OCI-LY1 (cell line): Measurements from ENCODE around the gene MAGI2.
"Not testable (repeated sequence)": the region's sequence is repeated elsewhere in the genome, so short reads cannot be mapped to it uniquely, and the experiment has no call there.

Experiments used
- H2AFZ ChIP-seq: fragments of 200-600 bp; sonication (generic), shearing (Covaris generic); 2 replicates; pipeline ENCODE4 v1.6.0; 2014; ENCODE audit warnings: antibody characterized with exemption, mild to moderate bottlenecking, low read length
- H3F3A ChIP-seq: fragments of 200-600 bp; sonication (generic), shearing (Covaris generic); 2 replicates; pipeline ENCODE4 v1.6.0; 2014; ENCODE audit warnings: mild to moderate bottlenecking, antibody characterized with exemption, low read length, moderate library complexity; ENCODE audit not compliant: insufficient read depth
- H3K27ac ChIP-seq: fragments of 200-600 bp; sonication (generic); 2 replicates; pipeline ENCODE4 v1.5.1; 2014; ENCODE audit warnings: low read length, mixed run types, mild to moderate bottlenecking, low read depth; ENCODE audit not compliant: poor library complexity, severe bottlenecking
- H3K27me3 ChIP-seq: fragments of 200-600 bp; sonication (generic); 2 replicates; pipeline ENCODE4 v1.6.0; 2014; ENCODE audit warnings: antibody characterized with exemption, mild to moderate bottlenecking, low read length, moderate library complexity; ENCODE audit not compliant: insufficient read depth
- H3K36me3 ChIP-seq: fragments of 200-600 bp; sonication (generic); 2 replicates; pipeline ENCODE4 v1.6.1; 2014; ENCODE audit warnings: mild to moderate bottlenecking, antibody characterized with exemption, low read length, moderate library complexity, mixed read lengths; ENCODE audit not compliant: insufficient read depth
- H3K4me1 ChIP-seq: fragments of 200-600 bp; sonication (generic); 2 replicates; pipeline ENCODE4 v1.5.1; 2014; ENCODE audit warnings: mild to moderate bottlenecking, low read length, moderate library complexity; ENCODE audit not compliant: insufficient read depth, severe bottlenecking
- H3K4me2 ChIP-seq: fragments of 200-600 bp; sonication (generic), shearing (Covaris generic); 2 replicates; pipeline ENCODE4 v1.6.1; 2014; ENCODE audit warnings: low read length
- H3K4me3 ChIP-seq: fragments of 200-600 bp; sonication (generic); 2 replicates; pipeline ENCODE4 v1.5.1; 2014; ENCODE audit warnings: low read length, low read depth, mild to moderate bottlenecking, mixed read lengths; ENCODE audit not compliant: poor library complexity, severe bottlenecking
- H3K79me2 ChIP-seq: fragments of 200-600 bp; shearing (Covaris generic); 2 replicates; pipeline ENCODE4 v1.6.1; 2016; ENCODE audit warnings: mixed run types, low read length, mixed read lengths; ENCODE audit not compliant: insufficient read depth
- H3K9ac ChIP-seq: fragments of 200-600 bp; sonication (generic), shearing (Covaris generic); 2 replicates; pipeline ENCODE4 v1.6.1; 2014; ENCODE audit warnings: mild to moderate bottlenecking, low read length, mixed read lengths
- H3K9me2 ChIP-seq: fragments of 200-600 bp; sonication (generic), shearing (Covaris generic); 2 replicates; pipeline ENCODE4 v1.6.1; 2014; ENCODE audit warnings: low read depth, mild to moderate bottlenecking, low read length, mixed read lengths
- H3K9me3 ChIP-seq: fragments of 200-600 bp; shearing (Covaris generic); 2 replicates; pipeline ENCODE4 v1.6.1; 2014; ENCODE audit warnings: low read length, mixed read lengths
- H4K20me1 ChIP-seq: fragments of 200-600 bp; sonication (generic), shearing (Covaris generic); 2 replicates; pipeline ENCODE4 v1.6.0; 2016; ENCODE audit warnings: mild to moderate bottlenecking, low read length; ENCODE audit not compliant: insufficient read depth
- EZH2 ChIP-seq: fragments of 200-600 bp; sonication (generic), shearing (Covaris generic); IDR thresholded peaks from 2 replicates; pipeline ENCODE4 v1.8.0; 2017; ENCODE audit warnings: borderline replicate concordance, mixed run types, mild to moderate bottlenecking, antibody characterized with exemption, low read length, moderate library complexity, mixed read lengths
- TF ChIP-seq, protein P1 (sequence below): fragments of 200-600 bp; sonication (generic), shearing (Covaris generic); IDR thresholded peaks from 2 replicates; pipeline ENCODE4 v1.5.1; 2017; ENCODE audit warnings: mild to moderate bottlenecking, antibody characterized with exemption, low read length, moderate library complexity, mixed read lengths

MAGI2 gene

DNA sequence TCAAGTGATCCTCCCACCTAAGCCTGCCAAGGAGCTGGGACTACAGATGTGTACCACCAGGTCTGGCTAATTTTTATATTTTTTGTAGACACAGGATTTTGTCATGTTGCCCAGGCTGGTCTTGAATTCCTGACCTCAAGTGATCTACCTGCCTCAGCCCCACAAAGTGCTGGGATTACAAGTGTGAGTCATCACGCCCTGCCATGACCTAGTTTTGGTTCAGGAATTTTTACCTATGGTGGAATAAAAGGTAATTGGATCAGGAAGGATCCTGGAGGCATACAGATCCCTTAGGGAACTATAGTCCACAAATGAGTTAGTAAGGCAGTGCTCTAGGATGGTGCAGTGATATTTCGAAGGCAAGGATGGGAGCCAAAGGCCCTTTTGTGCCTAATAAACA, 937.0 kb downstream of the MAGI2 start:
- no peak overlapping the region for H3K4me3 ChIP-seq
- no peaks in the 10 kb centered on the region for H4K20me1 ChIP-seq
- H2AFZ ChIP-seq = no peak overlapping the region
- no peaks in the 10 kb centered on the region for H3K27me3 ChIP-seq
- H3K9me3 ChIP-seq = no peaks in the 10 kb centered on the region
- no peaks in the 10 kb centered on the region for H3F3A ChIP-seq
- no peak overlapping the region for H3K4me2 ChIP-seq
- H3K27ac ChIP-seq = no peak overlapping the region
- TF ChIP-seq, protein P1, sequence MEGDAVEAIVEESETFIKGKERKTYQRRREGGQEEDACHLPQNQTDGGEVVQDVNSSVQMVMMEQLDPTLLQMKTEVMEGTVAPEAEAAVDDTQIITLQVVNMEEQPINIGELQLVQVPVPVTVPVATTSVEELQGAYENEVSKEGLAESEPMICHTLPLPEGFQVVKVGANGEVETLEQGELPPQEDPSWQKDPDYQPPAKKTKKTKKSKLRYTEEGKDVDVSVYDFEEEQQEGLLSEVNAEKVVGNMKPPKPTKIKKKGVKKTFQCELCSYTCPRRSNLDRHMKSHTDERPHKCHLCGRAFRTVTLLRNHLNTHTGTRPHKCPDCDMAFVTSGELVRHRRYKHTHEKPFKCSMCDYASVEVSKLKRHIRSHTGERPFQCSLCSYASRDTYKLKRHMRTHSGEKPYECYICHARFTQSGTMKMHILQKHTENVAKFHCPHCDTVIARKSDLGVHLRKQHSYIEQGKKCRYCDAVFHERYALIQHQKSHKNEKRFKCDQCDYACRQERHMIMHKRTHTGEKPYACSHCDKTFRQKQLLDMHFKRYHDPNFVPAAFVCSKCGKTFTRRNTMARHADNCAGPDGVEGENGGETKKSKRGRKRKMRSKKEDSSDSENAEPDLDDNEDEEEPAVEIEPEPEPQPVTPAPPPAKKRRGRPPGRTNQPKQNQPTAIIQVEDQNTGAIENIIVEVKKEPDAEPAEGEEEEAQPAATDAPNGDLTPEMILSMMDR = no peak
- no peak for TF ChIP-seq EZH2
- H3K79me2 ChIP-seq = no peaks in the 10 kb centered on the region
- H3K4me1 ChIP-seq = no peaks in the 10 kb centered on the region
- no peak overlapping the region for H3K9ac ChIP-seq
- no peaks in the 10 kb centered on the region for H3K9me2 ChIP-seq
- H3K36me3 ChIP-seq = no peaks in the 10 kb centered on the region

DNA sequence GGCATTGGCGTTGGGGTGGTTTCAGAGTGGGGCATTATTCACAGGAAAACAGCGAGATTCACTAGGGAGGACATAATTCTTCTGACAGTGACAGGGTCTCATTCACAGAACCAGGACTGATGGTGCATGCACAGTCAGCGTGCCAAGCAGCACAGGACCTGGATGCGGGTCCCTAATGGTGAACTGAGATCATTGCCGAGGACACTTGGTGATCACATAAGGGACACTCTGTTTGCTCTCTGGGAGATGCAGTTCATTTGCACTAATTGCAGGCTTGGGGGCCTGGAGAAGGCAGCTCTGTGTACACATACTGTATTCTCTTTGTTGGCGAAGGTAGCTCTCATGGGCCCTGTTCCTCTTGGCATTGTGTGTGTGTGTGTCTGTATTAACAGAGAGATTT, 938.8 kb downstream of the MAGI2 start:
- H3K27ac ChIP-seq = no peak overlapping the region
- no peak overlapping the region for H2AFZ ChIP-seq
- no peak overlapping the region for H3K9ac ChIP-seq
- no peak overlapping the region for H3K4me3 ChIP-seq
- H4K20me1 ChIP-seq = no peaks in the 10 kb centered on the region
- no peaks in the 10 kb centered on the region for H3K4me1 ChIP-seq
- H3K9me2 ChIP-seq = no peaks in the 10 kb centered on the region
- no peaks in the 10 kb centered on the region for H3K27me3 ChIP-seq
- no peaks in the 10 kb centered on the region for H3K79me2 ChIP-seq
- H3K4me2 ChIP-seq = no peak overlapping the region
- no peaks in the 10 kb centered on the region for H3F3A ChIP-seq
- H3K9me3 ChIP-seq = no peaks in the 10 kb centered on the region
- H3K36me3 ChIP-seq = no peaks in the 10 kb centered on the region
- TF ChIP-seq EZH2 = no peak
- TF ChIP-seq, protein P1 = no peak

DNA sequence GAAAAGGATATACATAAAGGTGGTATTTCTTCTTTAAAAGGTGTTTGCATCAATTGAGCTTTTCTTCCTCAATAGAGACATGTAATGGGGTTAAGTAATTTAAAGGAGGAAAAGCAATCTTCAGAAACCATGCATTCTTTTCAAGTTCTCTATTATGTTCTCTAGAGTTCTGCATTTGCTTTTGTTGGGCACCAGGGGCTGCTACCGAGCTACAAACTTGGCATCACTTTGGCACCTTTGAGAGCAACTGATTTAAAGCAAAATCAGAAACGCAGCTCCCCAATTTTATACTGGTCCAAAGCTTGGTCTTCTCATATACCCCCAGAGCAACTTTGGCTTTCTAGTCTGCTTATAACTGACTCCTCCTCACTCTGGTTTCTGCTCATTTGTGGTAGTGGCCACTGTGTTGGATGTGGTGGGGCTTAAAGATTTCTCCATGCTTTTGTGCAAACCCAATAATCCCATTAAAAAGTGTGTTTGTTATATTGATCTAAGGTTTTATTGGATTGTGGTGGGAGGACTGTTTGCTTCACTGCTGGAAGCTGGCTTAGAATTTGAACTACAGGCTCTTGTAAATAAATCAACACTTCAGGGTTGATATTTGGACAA, 942.8 kb downstream of the MAGI2 start:
- Histone ChIP-seq H3K36me3 (no peaks in the 10 kb centered on the region), H3K27ac (no peak overlapping the region), H3K4me1 (no peaks in the 10 kb centered on the region), H3K9me3 (no peaks in the 10 kb centered on the region), H4K20me1 (no peaks in the 10 kb centered on the region), H3K27me3 (no peaks in the 10 kb centered on the region), H3K79me2 (no peaks in the 10 kb centered on the region), H3K9ac (no peak overlapping the region), H3K4me3 (no peak overlapping the region), H3K9me2 (no peaks in the 10 kb centered on the region), H2AFZ (no peak overlapping the region), H3F3A (no peaks in the 10 kb centered on the region), H3K4me2 (no peak overlapping the region)
- TF ChIP-seq EZH2 = no peak
- TF ChIP-seq, protein P1 = peak; percentile 89

DNA sequence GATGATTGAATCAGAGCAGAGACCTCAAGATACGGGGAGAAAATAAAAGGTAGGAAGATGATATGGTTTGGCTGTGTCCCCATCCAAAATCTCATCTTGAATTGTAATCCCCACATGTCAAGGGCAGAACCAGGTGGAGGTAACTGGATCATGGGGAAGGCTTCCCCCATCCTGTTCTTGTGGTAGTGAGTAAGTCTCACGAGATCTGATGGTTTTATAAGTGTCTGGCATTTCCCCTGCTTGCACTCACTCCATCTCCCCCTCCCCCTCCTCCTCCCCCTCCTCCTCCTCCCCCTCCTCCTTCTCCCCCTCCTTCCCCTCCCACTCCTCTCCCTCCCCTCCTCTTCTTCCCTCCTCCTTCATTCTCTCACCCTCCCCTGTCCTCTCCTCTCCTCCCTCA, 950.2 kb downstream of the MAGI2 start:
- H3K4me2 ChIP-seq, H3K4me3 ChIP-seq, H3F3A ChIP-seq, H4K20me1 ChIP-seq, H3K4me1 ChIP-seq, H3K27me3 ChIP-seq, H2AFZ ChIP-seq, H3K79me2 ChIP-seq, H3K9me3 ChIP-seq, H3K9me2 ChIP-seq, H3K9ac ChIP-seq, H3K36me3 ChIP-seq, H3K27ac ChIP-seq: not testable (repeated sequence)
